Uterus (tissue), 2 donors: ENCODE data around the gene ALG12.

Experiments used
- POLR2A ChIP-seq, 2 donors: fragments of 450-650 bp; IDR thresholded peaks; one replicate each; pipeline ENCODE4 v1.6.1; 2016; ENCODE audit warnings: antibody characterized with exemption in 2 of 2, mild to moderate bottlenecking in 1 of 2, moderate library complexity in 1 of 2
- TF ChIP-seq, protein P1 (sequence below), 4 experiments: fragments of 200-600 bp in 2 of 4; fragments of 450-650 bp in 2 of 4; sonication (generic) in 2 of 4; IDR thresholded peaks; one replicate each; pipeline ENCODE4 v1.5.1; 2016 to 2019; ENCODE audit warnings: antibody characterized with exemption in 4 of 4, mild to moderate bottlenecking in 2 of 4, moderate library complexity in 1 of 4

DNA sequence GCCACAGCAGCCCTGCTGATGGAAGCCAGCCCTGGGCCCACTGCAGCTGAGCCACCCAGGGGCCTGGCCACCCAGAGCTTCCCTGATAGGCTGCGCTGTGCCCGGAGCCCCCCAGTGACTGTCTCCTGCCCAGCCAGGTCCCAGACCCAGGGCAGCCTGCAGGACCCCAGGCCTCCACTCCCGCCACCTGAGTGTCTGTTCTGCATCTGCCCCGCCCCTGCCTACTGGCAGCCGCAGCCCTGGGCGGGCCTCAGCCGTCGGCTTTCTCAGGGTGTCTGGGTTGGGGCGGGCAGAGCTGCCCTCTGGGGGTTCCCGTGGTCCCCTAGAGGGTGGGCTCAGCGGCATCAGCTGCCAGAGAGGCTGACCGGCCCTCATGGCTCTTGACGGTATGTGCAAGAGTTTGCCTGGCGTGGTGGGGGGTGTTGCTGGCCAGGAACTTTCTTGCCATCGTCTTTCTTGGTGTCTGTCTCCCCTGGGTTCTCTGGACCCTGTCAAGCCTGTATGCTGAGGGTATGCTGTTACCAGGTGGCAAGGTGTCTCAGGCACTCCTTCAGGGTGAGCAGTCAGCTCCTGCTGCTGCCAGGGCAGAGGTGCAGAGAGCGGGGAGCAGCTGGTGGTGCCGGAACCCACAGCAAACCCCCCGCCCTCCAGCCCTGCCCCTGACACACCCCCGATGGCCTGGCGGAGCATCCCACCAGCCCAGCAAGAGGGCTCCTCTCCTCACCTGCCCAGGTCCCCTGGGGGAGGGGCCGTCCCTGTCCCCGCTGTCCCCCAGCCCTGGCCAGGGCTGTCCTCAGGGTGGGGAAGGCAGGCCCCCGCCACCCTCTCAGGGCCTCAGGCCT, 30.1 kb upstream of the ALG12 start:
- no peak for TF ChIP-seq POLR2A (IDR thresholded peaks at IDR 0.05)
- TF ChIP-seq, protein P1, sequence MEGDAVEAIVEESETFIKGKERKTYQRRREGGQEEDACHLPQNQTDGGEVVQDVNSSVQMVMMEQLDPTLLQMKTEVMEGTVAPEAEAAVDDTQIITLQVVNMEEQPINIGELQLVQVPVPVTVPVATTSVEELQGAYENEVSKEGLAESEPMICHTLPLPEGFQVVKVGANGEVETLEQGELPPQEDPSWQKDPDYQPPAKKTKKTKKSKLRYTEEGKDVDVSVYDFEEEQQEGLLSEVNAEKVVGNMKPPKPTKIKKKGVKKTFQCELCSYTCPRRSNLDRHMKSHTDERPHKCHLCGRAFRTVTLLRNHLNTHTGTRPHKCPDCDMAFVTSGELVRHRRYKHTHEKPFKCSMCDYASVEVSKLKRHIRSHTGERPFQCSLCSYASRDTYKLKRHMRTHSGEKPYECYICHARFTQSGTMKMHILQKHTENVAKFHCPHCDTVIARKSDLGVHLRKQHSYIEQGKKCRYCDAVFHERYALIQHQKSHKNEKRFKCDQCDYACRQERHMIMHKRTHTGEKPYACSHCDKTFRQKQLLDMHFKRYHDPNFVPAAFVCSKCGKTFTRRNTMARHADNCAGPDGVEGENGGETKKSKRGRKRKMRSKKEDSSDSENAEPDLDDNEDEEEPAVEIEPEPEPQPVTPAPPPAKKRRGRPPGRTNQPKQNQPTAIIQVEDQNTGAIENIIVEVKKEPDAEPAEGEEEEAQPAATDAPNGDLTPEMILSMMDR (IDR thresholded peaks at IDR 0.05), result no peak
